Frontal cortex (tissue), 4 donors: ENCODE measurements around the gene GEMIN4. TPM values are rescaled to one million over a fixed set of nuclear protein-coding genes. Genes with fewer than 3 reads are reported as not detected.
A peak's percentile ranks its signal among the peaks of the same experiment; 100 is the strongest.
"Not testable (repeated sequence)": the region's sequence is repeated elsewhere in the genome, so short reads cannot be mapped to it uniquely, and the experiment has no call there.

Experiments used
- DNase-seq, 2 donors: peaks; one replicate each; pipeline ENCODE4 v3.0.0; 2012; ENCODE audit warnings: low spot score in 2 of 2
- FAIRE-seq: peaks from 2 replicates; lab custom pipeline; 2012; peaks lifted over from hg19 to GRCh38; lab: Jason Lieb, UNC
- total RNA-seq: library from RNA; depleted of rRNA; stranded (reverse); fragments of >200 nt; gene quantifications from one replicate; pipeline ENCODE4 v1.2.3, GENCODE V29; 2014
- donor health status: control.
- donor health status: control.
- donor health status: control.

Gene GEMIN4
- total RNA-seq, result 7.7 TPM

- peak; percentile 97 to 98 for DNase-seq
- no peak for FAIRE-seq
These were observed at the start of gene GEMIN4 for GRCh38 chr17:752002-752619. GEMIN4 (minus strand) TSS chr17:752264; CDS start chr17:752142, 122 bp downstream.

GRCh38 chr17:801660-802059 lies 49.6 kb upstream of the GEMIN4 start:
- FAIRE-seq, result no peak
- DNase-seq, result no peak

DNA sequence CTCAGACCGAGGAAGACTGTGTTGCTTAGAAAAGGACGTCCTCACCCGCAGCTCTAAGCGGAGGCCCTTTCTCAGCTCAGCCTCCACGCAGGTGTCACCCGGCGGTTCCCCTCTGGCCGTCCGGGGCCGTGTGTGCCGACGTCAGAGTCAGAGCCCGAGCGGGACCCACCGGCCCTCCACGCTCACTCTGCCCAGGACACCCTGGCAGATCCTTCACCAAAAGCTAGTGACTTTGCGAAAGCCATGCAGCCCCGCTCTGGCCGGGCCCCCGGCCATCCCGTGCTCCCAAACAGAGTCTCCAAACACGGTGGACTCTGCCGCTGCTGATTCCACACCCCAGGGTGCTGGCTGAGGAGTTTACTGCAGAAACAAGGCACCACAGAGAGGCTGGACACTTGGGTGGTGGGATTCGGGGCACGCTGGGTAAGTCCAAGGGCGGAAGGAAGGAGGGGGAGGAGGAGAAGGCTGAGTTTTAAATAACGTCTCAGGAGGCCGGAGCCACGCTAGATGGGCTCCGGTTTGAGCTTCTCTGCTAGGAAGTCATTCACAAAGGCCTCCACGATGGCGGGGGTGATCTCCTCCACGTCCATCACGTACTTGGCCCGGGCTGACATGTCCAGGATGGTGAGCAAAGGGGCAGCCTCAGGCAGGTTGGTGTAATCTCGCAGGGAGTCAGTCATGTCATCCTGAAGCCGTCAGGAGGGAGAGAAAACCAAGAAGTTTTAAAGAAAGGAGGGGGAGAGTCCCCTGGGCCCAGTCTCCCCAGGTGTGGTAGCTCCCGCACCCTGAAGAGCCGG lies 48.6 kb upstream of the GEMIN4 start:
- FAIRE-seq, result no peak
- no peak for DNase-seq

- DNase-seq, result no peak
- FAIRE-seq, result no peak
These were observed 47.2 kb upstream of the GEMIN4 start for GRCh38 chr17:799261-799660.

DNA sequence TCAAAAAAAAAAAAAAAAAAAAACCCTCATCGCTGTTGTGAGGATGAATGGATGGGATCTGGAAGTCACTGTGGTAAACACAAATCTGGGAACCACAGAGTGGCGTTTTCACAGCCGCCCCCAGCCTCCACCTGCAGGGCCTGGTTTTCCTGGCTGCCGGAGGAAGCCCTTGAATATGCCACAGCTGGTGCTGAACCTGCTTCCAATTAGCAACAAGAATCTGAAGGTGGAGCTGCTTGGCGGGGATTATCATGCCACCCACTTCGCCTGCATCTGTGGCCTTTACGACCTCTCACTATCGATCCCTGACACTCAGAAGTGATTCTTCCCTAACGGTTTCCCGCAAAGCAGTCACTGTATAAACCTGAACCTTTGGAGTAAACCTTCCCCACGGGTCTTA lies 46.2 kb upstream of the GEMIN4 start:
- DNase-seq (no peak), FAIRE-seq (no peak)

- no peak for FAIRE-seq
- no peak for DNase-seq
These were observed 45.3 kb upstream of the GEMIN4 start for GRCh38 chr17:797236-797840.

DNA sequence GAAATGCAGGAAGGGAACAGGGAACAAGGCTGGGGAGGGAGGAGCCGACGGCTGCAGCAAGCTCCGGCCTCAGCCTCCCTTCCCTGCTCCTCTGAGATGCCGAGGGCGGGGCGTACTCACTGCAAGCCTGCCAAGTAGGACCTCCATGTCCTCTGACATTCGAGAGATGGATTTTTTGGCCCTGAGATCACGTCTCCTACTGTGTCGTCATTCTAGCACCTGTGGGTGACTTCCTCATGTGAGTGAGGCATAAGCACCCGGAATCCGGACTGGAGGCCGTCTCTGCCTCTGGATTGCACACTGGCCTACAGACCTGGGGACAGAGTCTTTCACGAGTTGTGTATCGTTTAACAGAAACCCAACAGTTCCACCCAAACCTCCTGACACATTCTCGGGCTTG lies 44.5 kb upstream of the GEMIN4 start:
- FAIRE-seq (no peak), DNase-seq (no peak)

GRCh38 chr17:795721-796120 lies 43.7 kb upstream of the GEMIN4 start:
- FAIRE-seq (no peak), DNase-seq (no peak)

- FAIRE-seq (no peak), DNase-seq (no peak)
These were observed 43.2 kb upstream of the GEMIN4 start for GRCh38 chr17:795276-795675.

DNA sequence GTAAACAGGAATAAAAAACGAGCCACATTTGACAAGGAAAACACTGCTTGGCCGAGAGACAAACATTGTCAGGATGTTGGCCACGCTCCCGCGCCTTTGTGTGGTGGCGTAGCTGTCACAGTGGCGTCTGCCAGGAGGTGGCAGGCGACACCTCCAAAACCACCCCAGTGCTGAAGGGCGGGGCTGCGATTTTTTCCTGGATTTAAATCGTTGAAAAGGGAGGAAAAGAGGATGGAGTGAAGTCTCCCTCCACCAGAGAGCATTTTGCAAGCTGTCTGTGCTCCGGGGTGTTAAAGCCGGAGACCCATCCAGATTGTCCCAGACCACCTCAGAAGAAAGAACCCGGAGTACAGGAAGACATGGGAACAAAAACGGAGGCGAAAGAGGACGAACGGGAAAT lies 42.8 kb upstream of the GEMIN4 start:
- FAIRE-seq, result peak; percentile 60

GRCh38 chr17:792277-792676 lies 40.2 kb upstream of the GEMIN4 start:
- DNase-seq, result no peak
- FAIRE-seq, result no peak

More for the DNA sequence above, 42.8 kb upstream of the GEMIN4 start:
- peak; percentile 85 to 91 for DNase-seq

GRCh38 chr17:791829-792228 lies 39.8 kb upstream of the GEMIN4 start:
- FAIRE-seq (no peak), DNase-seq (no peak)

DNA sequence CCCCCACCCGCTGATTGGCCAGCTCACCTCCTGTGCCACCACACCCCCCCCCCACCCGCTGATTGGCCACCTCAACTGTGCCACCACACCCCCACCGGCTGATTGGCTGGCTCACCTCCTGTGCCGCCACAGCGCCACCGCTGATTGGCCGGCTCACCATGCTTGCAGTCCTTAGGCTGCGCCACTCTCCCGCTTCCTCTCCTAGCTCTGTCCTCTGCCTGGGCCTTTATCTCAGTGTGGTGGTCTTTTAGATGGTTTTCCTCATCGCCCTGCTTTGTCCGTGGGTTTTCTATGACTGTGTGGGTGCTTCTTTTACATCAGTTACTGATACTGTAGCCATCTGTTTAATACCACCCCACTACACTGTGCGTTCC lies 38.8 kb upstream of the GEMIN4 start:
- not testable (repeated sequence) for DNase-seq, FAIRE-seq

DNA sequence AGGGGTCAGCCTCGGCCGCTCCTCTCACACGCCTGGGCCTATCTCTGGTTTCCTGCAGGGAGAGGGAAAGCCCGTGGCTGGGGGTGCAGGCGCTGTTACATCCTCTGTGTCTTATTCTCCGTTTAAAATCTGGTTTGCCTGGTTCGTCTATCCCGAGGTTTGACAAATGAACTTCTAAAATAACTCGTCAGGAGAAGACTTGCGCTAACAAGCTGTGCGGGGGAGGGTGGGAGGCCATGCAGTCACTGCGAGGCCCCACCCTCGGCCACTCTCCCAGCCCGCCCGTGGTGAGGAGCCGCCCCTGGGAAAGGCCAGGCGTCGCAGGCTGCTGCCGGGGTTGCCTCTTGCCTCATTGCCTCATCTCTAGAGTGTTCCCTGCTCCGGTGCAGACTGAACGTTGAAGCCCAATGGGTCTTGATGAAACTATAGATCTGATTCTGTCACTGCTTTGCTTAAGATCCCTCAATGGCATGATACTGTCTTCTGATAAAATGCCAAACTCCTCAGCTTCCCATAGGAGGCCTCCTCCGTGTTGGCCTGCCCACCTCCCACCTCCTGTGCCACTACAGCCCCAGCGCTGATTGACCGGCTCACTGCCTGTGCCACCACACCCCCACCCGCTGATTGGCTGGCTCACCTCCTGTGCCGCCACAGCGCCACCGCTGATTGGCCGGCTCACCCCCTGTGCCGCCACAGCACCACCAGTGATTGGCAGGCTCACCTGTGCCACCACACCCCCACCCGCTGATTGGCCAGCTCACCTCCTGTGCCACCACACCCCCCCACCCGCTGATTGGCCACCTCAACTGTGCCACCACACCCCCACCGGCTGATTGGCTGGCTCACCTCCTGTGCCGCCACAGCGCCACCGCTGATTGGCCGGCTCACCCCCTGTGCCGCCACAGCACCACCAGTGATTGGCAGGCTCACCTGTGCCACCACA lies 38.1 kb upstream of the GEMIN4 start:
- FAIRE-seq, DNase-seq: not testable (repeated sequence)

- DNase-seq, result no peak
- FAIRE-seq, result no peak
These were observed 37.2 kb upstream of the GEMIN4 start for GRCh38 chr17:789160-789840.

DNA sequence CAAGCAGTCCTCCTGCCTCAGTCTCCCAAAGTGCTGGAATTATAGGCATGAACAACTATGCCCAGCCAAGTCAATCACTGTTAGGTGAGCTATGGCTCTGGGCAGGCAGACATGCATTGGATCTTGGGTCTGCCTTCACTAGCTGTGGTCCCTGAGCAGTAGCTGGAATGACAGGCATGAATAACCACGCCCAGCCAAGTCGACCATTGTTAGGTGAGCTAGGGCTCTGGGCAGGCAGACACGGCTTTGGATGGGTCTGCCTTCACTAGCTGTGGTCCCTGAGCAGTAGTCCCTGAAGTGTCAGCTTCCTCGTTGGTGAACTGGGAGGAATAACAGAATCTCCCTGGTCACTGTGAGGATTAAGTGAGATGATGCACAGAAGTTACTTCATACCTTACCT lies 36.5 kb upstream of the GEMIN4 start:
- FAIRE-seq (no peak), DNase-seq (no peak)

DNA sequence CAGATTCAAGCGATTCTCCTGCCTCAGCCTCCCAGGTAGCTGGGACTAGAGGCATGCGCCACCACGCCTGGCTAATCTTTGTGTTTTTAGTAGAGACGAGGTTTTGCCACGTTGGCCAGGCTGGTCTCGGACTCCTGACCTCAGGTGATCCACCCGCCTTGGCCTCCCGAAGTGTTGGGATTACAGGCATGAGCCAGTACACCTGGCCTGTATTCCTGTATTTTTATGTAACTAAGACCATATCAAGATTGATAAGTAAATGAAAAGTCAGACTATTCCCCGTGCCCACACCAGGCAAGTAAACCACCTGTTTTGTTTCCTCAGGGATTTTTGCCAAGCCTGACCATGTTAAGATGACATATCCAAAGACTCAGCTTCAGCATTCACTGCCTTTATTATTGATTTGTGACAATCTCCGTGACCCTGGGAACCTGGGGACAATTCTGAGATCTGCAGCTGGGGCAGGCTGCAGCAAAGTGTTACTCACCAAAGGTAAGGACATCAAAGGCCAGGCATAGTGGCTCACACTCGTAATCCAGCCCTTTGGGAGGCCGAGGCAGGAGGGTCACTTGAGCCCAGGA lies 35.7 kb upstream of the GEMIN4 start:
- DNase-seq (no peak), FAIRE-seq (no peak)

GRCh38 chr17:785901-786300 lies 33.8 kb upstream of the GEMIN4 start:
- FAIRE-seq, result not testable (repeated sequence)

DNA sequence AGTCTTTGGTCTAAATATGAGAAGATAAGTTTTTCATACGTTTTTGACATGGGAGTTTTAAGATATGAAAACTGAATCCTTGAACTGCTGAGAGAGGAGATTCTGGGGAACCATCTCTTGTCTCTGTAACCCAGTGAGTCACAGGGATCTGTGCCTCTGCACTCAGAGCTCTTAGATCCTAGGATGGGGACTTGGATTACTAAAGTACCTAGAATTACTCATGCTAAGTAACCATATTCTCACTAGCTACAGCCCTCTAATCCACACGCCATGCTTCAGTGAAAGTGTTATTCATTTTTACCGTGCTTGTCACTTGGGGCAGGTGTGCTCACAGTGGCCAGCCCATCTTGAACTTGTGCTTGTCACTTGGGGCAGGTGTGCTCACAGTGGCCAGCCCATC lies 32.1 kb upstream of the GEMIN4 start:
- FAIRE-seq, result no peak
- DNase-seq, result no peak

More at GRCh38 chr17:785901-786300, 33.8 kb upstream of the GEMIN4 start:
- not testable (repeated sequence) for DNase-seq
